Mucosa of descending colon (tissue), 3 donors: ENCODE measurements around the gene MPPED2. TPM values are rescaled to one million over a fixed set of nuclear protein-coding genes. Genes with fewer than 3 reads are reported as not detected.

ENCODE experiments used
- ATAC-seq: fragments of 200-7000 bp; cut with Tn5 transposase; one replicate; pipeline ENCODE4 v1.9.1; 2020; ENCODE audit warnings: mild to moderate bottlenecking, moderate library complexity
- DNase-seq, 3 donors: peaks; one replicate each; pipeline ENCODE4 v3.0.0-alpha.2; 2020
- H3K36me3 ChIP-seq: fragments of 200-600 bp; one replicate; pipeline ENCODE4 v1.8.0; 2021; ENCODE audit warnings: low read depth, mild to moderate bottlenecking
- H3K4me1 ChIP-seq: fragments of 200-600 bp; one replicate; pipeline ENCODE4 v1.8.0; 2021; ENCODE audit warnings: low read depth, mild to moderate bottlenecking
- H3K4me3 ChIP-seq: fragments of 200-600 bp; one replicate; pipeline ENCODE4 v1.8.0; 2021; ENCODE audit warnings: mild to moderate bottlenecking
- H3K9me3 ChIP-seq: fragments of 200-600 bp; one replicate; pipeline ENCODE4 v1.8.0; 2021; ENCODE audit warnings: mild to moderate bottlenecking
- CTCF ChIP-seq: fragments of 200-600 bp; IDR thresholded peaks from one replicate; pipeline ENCODE4 v1.8.0; 2022; ENCODE audit warnings: antibody characterized with exemption, mild to moderate bottlenecking
- intact Hi-C, 2 donors: fragments of 100-400 bp; cut with DNase I in 1 of 2; cut with micrococcal nuclease in 1 of 2; formaldehyde crosslinking; loops; one replicate each; pipeline versions ENCODE4 v1.11.0 to v1.11.1; 2022; cut with DNase I, micrococcal nuclease
- total RNA-seq, 3 donors: library from RNA; stranded (reverse); fragmentation: NEBNext Ultra II Directional in 2 of 3; extraction: Animal tissue kit (Norgen Biotek cat#: 25700) in 2 of 3; gene quantifications; one replicate each; pipeline versions ENCODE4 v1.2.1 to v1.2.4, GENCODE V29; 2021 to 2023
- donor health status: DM: no; HTN: no; CAD: no; lungs with moderate emphysema.
- donor health status: DM: no; HTN: no; CAD: no.
- donor health status: DM: no; HTN: yes; CAD: no.

MPPED2 gene
- total RNA-seq, 3 donors from 2014 or later = 0.64 to 10.1 (median 1.6) TPM

GRCh38 chr11:30377347-30377746 lies 208.8 kb downstream of the MPPED2 start:
- H3K36me3 ChIP-seq = no peaks in the 10 kb centered on the region
- no peaks in the 10 kb centered on the region for H3K4me1 ChIP-seq
- no peak for TF ChIP-seq CTCF
- H3K4me3 ChIP-seq = no peak overlapping the region
- intact Hi-C loops = no loop called here
- no peak for ATAC-seq
- DNase-seq = no peak
- H3K9me3 ChIP-seq = no peaks in the 10 kb centered on the region

GRCh38 chr11:30370164-30370563 lies 216.0 kb downstream of the MPPED2 start:
- Histone ChIP-seq H3K36me3 (no peaks in the 10 kb centered on the region), H3K9me3 (no peaks in the 10 kb centered on the region), H3K4me3 (no peak overlapping the region), H3K4me1 (no peaks in the 10 kb centered on the region)
- intact Hi-C loops = no loop called here
- ATAC-seq (no peak), DNase-seq (no peak)
- TF ChIP-seq CTCF = no peak

- ATAC-seq = no peak
- TF ChIP-seq CTCF = no peak
- H3K4me1 ChIP-seq = no peaks in the 10 kb centered on the region
- intact Hi-C loops = no loop called here
- no peaks in the 10 kb centered on the region for H3K36me3 ChIP-seq
- no peak overlapping the region for H3K4me3 ChIP-seq
- H3K9me3 ChIP-seq = no peaks in the 10 kb centered on the region
- DNase-seq = no peak
Observed at GRCh38 chr11:30368394-30368793, 217.8 kb downstream of the MPPED2 start.

- intact Hi-C loops = no loop called here
Observed at GRCh38 chr11:30365793-30366517, 220.2 kb downstream of the MPPED2 start.

GRCh38 chr11:30364837-30365482 lies 221.2 kb downstream of the MPPED2 start:
- DNase-seq (no peak), ATAC-seq (no peak)
- TF ChIP-seq CTCF = no peak
- Histone ChIP-seq H3K4me1 (no peaks in the 10 kb centered on the region), H3K36me3 (no peaks in the 10 kb centered on the region), H3K9me3 (no peaks in the 10 kb centered on the region), H3K4me3 (no peak overlapping the region)
- intact Hi-C loops = no loop called here

More at GRCh38 chr11:30365793-30366517, 220.2 kb downstream of the MPPED2 start:
- Histone ChIP-seq H3K4me1 (no peaks in the 10 kb centered on the region), H3K4me3 (no peak overlapping the region), H3K9me3 (no peaks in the 10 kb centered on the region), H3K36me3 (no peaks in the 10 kb centered on the region)
- no peak for ATAC-seq
- DNase-seq = no peak
- no peak for TF ChIP-seq CTCF
